ENCODE measurements around the gene TTC28.

TTC28 gene

DNA sequence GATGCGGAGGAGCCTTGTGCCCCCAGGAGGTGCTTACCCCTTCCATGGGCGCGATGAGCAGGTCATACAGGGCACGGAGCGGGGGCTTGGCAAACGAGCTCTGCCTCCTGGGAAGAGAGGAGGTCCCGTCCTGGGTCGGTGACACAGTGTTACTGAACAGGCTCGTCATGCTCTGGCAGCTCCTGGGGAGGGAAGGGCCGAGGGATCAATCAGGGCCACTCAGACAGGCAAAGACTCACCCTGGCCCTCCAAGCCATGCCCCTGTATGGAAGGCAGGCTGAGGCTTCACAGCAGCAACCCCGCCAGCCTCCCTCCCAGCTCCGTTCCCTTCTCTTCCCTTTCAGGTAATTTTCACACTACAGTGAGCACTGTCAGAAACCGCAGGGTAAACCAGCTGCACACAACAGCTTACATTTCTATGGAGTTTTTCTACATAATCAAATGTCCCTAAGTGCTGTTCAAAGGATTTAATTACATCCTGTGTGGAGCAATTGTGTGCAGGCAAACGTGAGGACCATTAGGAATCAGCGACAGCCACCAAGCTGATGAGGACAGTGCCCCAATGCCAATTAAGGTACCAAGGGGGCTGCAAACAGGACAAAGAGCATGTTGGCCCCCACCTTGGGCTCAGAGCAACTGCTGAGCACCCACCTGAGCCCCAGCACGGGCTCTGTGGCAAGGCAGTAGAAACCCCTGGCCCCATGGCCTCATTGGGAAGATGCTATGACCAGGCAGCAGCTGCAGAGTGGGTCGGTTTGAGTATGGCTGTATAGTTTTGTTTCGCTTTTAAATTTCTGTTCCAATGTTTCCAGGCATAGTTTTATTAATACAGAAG is 665.2 kb downstream of the TTC28 start:
- peak; percentile 14 for DNase-seq

DNA sequence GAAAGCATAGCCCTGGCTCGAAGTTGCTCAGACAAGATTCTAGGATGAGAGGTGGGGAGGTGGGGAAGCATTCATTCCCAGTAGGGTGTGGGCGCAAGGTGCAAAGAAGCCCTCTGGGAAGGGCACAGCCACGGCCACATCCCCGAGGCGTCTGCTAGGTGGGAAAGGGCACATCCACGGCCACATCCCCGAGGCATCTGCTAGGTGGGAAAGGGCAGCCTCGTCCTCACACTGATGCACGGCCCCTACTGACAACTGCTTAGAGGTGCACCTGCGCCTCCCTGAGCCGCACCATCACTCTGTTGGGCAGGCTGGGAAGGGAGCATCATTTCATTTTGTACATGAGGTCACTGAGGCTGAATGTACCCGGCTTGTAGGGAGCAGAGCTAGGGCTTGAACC is 666.0 kb downstream of the TTC28 start:
- no peak for DNase-seq

DNA sequence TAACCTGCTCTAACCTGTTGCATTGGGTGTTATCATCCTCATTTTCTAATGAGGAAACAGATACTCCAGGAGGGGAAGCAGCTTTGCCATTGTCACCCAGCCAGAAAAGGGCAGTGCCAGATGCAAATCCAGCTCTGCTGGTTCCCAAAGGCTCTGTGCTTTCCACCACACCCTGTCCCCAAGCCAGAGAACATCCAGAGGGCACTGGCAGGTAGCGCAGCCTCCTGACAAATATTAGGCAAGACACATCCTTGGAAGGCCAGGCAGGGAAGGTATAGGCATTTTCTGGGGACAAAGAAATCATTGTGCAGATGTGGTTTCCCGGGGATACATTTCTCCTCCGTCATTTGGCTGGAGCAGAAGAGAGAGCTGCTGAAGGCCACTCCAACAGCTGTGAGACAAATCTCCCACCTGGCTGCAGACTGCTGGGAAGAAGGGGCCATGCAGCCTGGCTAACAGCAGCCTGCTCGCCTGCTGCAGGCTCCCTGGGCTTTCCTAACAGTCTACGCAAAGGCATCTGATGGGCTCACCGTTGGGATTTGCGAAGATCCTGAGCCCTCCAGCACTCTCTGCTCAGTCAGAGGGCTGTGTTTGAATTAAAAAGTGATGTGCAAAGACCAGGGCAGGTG is 666.7 kb downstream of the TTC28 start:
- DNase-seq: no peak

DNA sequence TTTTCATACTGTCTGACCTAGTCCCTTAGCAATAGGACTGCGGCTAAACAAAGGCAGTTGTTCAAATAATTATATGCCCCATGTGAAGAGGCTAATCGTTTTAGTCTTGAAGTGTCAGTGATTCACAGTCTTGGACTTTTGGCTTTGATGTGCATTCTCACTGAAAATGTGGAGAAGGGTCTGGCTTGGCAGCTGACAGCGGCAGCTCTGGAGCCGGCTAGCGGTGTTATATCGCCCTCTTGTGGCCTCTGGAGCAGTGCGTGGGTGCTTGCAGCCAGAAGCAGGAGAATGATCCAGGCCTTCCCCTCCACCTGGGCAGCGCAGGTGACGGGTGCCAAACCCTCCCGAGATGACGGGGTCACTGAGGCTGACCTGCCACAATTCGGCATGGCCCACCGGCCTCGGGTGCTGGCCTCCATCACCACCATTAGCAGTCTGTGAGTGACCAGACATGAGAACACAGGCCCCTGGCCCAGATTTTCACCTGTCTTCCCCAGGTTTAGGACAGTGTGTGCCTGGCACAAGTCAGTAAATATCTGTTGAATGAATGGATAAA is 670.3 kb downstream of the TTC28 start:
- peak; percentile 81 for DNase-seq

GRCh38 chr22:28008649-28009048 is 671.0 kb downstream of the TTC28 start:
- no peak for DNase-seq

DNA sequence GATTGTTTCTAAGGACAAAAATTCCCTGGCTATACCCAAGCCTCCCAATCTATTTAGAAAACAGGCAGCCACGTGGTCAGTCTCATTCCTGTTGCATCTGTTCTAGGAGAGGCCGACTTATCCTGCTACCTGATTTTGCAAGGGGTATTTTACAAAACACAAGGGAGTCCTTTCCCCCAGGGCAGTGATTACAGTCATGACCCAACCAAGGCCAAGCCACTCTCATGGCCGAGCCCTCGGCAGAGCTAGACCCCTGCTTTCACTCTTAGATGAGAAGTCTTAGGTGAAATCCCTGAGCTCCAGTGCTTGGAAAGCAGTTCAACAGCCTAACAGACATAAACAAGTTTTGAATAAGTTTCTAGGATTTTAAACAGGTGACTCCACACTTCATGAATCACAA is 671.6 kb downstream of the TTC28 start:
- no peak for DNase-seq

DNA sequence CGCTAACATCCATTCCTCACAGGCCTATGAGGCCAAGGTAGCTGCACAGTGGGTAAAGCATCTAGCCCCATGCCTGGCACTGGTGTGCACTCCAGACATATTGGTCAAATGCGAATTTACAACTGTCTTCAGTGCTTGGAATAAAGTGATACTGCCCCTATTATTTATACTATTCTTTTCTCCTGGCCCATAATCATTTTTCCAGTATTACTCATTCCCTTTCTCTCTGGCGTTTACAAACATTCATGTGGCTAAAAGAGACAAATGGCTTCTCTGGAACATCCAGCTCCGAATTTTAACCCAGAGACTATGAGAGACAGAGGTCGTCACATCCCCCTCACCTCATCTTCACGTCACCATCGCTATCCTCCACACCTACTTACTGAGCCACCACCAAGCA is 673.4 kb downstream of the TTC28 start:
- no peak for DNase-seq

DNA sequence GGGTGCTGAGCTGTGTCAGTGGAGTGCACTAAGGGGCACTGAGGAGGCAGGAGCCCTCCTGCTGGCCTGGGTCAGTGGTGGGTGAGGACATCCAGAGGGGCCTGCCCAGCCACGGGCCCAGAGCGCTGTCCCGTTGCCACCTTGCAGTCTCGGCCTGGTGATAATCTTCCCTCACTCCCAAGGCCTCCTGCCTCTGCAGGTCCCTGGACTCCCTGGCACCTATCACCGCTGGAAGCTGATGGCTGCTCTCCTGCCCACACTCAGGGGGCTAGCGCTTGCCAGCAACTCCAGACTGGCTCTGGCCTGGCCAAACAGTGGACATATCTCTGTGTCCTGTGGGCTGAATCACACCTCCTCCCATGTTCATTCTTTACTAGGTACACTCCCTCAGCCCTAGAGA is 674.1 kb downstream of the TTC28 start:
- no peak for DNase-seq

- no peak for DNase-seq
Observed at GRCh38 chr22:28004021-28004420, 675.6 kb downstream of the TTC28 start.

GRCh38 chr22:28002863-28003565 is 676.6 kb downstream of the TTC28 start:
- DNase-seq: no peak

DNA sequence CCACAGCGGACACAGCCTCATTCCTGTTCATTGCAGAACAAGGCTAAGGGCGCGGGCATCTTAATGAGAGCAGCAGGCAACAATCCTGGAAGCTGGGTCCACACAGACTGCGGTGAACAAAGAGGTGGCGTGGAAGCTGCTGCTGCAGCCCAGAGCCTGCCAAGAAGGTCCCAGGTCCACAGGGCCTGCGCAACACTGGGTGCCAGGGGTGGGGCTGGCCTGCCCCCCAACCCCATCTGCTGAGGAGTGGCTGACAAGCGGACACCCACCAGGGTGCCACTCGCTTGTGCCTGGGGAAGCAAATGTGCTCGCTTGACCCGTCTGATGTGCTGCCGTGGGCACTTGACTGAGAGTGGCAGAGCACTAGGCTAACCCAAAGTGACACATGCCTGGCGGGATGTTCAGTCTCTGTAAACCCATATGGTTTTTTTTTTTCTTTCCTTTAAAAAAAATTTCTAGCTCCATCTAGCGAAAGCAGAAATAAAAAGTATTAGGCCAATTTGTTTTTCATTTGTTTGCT is 677.4 kb downstream of the TTC28 start:
- DNase-seq: no peak

- no peak for DNase-seq
Observed at GRCh38 chr22:28001171-28001835, 678.3 kb downstream of the TTC28 start.

DNA sequence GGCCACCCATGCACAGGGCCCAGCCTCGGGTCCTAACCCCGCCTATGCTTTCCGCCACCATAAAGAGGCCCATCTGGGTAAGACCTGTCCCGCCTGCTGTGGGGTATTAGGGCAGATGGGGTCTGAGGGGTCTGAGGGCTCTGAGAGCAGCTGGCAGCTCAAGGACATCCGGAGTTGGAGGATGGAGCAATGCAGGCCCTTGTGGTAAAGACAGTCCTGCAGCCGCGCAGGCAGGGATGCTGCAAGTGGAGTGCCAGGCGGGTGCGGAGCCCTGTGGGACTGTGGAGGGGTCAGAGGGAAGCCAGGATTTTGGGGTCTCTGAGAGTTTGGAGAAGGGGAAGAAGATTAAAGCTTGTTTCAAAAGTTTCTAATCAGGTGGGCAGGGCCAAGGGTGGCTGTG is 679.3 kb downstream of the TTC28 start:
- no peak for DNase-seq

GRCh38 chr22:27999876-28000275 is 679.8 kb downstream of the TTC28 start:
- DNase-seq: no peak

DNA sequence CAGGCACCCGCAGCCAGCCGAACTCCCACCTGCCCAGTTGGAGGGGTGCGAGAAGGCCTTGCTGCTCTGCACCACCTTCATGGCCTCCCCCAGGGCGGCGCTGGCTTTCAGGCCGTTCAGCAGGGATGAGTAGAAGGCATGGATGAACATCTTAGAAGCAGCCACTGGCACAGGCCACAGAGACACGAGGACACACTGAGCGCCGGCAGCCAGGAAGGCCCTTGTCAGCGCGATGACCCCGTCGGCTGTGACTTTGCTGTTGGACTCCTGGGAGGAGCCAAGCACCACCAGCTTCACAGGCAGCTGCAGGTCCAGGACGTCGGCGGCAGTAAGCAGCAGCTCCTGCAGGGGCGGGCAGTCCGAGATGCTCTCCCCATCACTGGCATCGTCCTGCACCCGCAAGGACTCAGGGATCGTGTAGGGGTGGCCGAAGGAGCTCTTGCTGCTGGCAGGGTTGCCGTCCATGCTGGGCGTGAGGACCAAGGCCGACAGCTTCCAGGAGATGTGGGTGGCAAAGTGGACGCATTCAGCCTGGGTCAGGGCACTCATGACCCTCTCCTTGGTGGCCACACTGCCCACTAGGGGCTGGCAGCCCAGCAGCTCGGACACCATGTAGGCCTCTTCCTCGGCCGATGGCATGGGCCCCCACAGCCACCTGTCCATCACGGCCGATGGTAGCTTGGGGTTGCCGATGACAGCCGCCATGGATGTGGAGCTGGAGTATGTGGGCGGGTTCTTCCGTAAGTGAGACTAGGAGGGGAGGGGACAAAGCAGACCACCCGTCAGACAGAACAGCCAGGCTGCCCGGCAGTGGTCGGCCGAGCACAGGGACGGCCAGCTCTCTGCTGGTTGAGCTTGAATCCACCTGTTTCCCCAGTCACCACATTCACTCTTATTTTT is 680.9 kb downstream of the TTC28 start:
- DNase-seq: no peak

DNA sequence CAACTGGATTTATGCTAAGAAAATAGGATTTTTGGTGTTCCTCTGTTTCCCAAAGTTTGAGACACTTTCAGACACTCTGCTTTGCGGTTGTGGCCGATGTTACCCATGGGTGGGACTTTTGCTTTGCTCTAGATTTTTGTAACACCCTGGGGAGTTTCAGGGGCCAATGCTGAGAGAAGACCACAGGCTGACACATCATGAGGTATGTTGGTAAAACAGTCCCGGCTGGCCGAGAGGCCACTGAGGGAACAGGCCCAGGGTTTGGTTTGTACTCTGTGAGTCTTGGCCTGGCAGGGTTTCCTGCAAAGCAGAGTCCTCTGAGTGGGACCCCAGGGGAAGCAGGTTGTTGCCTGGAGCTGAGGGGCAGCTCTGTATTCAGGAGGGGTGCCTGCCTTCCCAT is 682.1 kb downstream of the TTC28 start:
- no peak for DNase-seq

GRCh38 chr22:27996981-27997380 is 682.7 kb downstream of the TTC28 start:
- no peak for DNase-seq

DNA sequence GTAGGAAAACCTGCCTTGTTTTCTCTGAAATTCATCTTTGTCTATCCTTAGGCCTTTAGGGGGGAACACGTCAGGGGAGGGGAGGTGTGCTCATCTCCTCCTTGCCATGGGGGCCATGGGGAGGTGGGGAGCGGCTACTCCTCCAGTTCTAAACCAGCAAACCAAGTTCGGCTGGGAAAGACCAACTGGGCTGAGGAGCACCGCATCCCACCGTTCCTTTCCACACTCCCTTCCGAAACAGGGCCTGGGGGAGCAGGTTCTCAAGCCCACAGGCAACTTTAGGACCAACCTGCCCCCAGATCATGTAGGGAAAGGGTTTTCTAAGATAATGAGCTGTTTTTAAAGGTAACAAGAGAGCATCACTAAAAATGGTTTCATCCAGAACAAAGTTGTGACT is 683.1 kb downstream of the TTC28 start:
- DNase-seq: no peak

DNA sequence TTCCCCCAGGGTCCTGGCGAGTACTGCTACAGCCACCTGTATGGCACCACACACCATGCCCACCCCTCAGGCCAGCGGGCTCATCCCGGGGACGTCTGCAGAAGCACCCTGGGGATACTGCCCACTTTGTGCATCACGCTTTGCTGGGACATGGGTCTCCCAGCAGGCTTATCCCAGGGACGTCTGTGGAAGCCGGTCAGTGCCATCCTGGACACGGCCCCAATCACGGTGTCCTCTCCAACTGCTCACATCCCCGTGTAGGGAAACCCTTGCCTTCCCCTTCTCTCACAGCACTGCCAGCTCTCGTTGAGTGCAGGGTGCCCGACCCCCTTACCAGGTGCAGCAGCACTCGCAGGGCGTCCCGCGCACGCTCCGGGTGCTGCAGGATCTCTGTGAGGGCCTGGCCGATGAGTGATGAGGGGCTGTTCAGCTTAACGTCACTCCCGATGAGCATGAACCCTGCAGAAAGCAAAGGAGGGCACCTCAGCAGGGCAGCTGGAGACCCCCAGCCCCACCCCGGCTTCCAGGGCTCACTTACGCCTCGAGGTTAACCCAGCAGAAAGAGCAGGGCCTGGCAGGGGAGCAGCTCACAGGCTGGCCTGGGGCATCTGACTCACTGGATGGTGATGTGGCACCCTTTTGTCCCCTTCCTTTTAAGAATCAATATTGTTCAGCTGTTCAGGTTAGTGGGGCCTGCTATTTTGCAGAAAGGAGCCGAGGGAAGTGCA is 683.7 kb downstream of the TTC28 start:
- no peak for DNase-seq

DNA sequence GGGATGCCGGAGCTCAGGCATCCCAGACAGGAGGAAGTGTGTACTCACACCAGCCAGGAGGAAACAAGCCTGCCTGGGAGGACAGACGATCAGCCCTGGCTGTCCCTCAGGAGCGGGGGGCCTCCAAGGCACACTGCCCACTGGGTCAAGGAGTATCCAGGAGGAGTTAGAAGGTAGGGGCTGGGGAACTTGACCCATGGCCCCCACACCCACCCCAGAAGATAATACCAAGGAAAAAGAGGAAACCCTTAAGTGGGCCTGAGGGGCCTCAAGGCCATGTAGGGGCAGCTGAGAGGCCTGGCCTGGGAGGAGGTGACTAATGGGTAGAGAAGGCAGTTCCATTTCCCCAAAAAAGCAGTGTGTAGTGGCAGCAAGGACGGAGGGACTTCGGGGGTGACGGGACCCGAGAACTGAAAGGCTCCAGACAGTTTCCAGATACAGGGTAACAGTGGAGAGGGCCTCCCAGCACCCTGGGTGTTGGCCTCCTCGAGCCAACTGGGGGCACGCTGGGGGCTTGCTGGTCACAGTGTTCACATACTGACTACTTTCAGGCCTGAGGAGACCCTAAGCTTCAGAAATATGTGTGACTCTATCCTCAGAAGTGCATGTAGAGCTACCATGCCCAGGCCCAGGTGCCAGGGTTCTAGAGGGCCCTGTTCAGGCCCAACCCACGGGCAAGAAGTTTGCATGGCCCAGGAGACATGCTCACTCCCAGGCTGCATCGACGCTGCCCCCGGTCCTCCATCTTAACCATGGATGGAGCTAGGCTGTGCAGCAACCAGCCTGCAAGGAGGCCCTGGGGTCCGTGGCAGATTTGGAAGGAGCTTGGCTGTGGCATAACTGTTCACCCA is 684.9 kb downstream of the TTC28 start:
- no peak for DNase-seq
